Activated CD4-positive, alpha-beta T cell treated with anti-CD3 and anti-CD28 coated beads, Interleukin-10, Interleukin-2, amounts not matched to agents 100 ng/mL and 50 ng/mL, durations not matched to agents 16 hours and 8 hours (primary cell): Measurements from ENCODE around the gene GALT.

ENCODE experiments used
- DNase-seq: peaks from one replicate; pipeline ENCODE4 v3.0.0-alpha.2; 2020

The GALT gene

DNA sequence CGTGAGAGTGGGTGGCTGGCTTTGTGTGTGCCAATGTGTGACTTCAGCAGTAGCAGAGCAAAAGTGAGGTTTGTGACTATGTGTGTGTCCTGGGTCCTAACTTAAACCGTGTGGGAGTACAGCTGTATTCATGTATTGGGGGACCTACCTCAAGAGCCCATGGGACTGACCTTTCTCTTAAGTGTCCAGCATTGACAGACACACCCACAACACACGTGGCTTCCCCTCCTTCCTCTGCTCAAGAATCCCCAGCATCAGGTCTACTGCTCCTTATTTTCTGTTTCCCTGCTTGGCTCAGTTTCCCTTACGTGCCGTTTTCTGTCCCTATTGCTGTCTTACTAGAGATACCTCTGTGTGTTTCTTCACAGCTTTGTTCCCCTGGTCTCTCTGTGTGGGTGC is 6.1 kb downstream of the GALT start:
- DNase-seq = no peak

DNA sequence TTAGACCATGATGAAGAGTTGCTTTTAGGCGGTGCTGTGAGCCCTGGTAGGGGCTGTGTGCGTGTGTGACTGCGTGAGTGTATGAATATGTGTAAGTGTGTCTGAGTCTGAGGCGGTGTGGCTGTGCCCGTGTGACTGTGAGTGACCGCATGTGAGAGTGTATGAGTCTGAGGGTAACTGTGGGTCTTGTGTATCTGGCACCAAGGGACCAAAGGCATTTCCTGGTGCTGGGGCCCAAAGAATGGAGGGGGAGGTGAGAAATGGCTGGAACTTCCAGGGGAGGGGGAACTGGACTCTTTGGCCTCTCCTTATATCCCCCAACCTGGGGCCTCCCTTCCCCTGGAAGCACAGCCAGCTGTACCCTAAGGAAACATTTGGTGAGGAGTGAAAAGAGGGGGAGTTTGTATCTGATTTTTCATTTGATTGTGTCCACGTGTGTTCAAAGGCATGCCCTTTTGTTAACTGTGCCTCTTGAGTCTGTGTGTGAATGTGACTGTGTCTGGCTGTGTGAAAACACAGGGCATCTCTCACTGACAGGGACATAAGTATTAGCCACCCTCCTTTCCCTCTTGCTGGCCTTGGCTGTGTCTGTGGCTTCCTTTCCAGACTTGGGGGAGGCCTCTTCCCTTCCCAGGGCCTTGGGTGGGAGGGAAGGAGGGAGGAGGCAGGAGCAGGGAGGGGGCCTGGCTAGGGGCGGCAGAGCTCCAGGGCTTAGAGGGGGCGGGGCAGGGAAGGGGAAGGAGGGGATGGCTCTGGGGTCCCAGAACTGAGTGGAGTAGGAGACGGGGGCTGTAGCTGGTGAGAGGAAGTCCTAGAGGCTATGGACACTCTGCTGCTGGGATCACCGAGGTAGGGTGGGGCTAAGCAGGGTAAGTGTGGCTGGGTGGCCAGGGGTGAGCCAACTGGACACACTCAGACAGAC is 6.9 kb downstream of the GALT start:
- DNase-seq = no peak

DNA sequence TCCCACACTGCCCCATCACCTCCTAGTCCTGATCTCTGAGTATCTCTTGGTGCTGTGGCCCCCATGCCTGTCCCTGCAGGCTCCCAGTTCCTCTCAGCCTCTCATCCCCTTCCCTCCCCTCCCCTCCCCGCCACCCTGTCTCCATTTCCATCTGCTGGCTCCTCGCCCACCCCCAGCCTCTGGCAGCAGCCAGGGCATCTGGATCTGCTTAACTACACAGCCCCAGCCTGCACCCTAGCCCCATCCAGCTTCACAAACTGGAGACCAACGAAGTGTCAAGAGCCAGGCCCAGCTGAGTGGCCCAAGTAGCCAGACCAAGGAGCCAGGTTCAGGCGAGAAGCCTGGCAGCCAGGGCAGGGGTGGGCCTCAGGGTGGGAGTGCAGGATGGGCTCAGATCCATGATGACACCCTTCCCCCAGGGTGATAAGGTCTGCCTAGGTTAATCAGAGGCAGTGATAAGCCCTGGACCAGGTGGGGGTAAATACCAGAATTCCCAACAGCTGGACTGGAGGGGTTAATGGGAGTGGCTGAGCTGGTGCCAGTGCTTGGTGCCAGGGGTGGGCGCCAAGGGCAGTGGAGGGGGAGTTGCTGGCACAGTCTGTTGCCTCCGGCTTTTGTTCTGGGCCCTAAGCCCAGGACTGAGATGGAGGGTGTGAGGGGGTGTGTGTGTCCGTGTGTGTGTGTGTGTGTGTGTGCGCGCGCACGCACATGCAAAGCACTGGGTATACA is 8.0 kb downstream of the GALT start:
- no peak for DNase-seq

DNA sequence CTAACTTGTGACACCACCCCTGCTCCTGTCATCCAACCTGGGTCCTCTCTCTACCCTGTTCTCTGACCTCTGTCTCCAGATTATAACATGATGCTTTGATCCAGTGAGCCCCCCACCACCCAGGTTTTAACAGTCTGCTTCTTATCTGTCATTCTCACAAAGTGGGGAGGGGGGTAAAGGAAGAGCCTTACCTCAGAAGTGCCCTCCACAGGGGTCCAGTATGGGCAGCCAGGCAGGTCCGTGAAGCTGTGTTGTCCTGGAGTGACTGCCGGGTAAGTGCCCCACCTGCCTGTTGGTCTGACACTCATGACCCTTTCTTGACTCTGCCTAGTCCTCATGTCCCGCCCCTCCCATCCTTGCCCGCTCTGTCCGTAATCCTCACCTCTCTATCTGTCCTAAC is 8.9 kb downstream of the GALT start:
- no peak for DNase-seq

DNA sequence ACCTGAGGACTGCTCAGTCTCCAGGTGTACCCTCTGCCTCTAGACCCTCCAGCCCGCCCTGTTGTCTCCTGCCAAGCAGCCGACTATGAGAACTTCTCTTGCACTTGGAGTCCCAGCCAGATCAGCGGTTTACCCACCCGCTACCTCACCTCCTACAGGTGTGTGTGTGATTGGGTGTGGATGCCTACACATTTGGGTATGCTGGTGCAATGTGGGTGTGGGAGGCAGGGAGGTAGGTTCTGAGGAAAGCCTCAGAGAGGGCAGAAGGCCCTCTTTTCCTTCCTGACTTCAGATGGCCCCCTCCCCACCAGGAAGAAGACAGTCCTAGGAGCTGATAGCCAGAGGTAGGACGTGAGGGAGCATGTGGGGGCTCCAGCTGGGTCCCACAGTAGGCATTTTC is 10.5 kb downstream of the GALT start:
- DNase-seq = no peak

DNA sequence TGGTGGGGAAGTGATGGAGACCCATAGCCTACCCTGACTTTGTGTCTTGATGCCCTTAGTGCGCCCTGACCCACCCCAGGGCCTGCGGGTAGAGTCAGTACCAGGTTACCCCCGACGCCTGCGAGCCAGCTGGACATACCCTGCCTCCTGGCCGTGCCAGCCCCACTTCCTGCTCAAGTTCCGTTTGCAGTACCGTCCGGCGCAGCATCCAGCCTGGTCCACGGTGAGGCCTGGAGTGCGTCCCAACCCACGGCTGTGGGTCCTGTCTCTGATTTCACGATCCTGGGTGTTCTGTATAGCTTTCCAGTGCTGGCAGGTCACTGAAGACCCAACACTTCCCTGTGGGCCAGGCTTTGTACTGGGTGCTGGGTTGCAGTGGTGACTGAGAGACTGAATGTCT is 12.0 kb downstream of the GALT start:
- DNase-seq = no peak

DNA sequence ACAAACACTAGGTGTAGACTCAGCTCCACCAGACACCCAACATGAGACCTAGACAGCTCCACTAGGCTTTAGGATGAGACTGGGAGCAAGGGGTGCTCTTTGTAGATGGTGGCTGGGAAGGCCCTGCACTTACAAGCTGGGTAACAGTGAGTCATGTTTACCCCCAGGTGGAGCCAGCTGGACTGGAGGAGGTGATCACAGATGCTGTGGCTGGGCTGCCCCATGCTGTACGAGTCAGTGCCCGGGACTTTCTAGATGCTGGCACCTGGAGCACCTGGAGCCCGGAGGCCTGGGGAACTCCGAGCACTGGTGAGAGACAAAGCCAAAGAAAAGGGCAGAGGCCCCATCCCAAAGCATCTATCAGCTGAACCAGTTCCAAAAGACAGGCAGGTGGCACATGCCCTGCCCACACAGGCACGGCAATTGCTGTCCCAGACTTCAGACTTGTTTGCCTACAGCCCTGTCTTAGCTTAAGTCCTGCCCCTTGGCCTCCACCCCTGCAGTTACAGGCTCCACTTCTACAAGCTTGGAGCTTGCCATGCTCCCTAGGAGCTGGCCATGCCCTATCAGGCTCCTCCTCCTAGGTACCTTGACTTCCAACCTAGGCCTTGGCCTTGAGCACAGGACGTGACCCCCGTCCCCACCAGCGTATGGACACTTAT is 13.2 kb downstream of the GALT start:
- no peak for DNase-seq

DNA sequence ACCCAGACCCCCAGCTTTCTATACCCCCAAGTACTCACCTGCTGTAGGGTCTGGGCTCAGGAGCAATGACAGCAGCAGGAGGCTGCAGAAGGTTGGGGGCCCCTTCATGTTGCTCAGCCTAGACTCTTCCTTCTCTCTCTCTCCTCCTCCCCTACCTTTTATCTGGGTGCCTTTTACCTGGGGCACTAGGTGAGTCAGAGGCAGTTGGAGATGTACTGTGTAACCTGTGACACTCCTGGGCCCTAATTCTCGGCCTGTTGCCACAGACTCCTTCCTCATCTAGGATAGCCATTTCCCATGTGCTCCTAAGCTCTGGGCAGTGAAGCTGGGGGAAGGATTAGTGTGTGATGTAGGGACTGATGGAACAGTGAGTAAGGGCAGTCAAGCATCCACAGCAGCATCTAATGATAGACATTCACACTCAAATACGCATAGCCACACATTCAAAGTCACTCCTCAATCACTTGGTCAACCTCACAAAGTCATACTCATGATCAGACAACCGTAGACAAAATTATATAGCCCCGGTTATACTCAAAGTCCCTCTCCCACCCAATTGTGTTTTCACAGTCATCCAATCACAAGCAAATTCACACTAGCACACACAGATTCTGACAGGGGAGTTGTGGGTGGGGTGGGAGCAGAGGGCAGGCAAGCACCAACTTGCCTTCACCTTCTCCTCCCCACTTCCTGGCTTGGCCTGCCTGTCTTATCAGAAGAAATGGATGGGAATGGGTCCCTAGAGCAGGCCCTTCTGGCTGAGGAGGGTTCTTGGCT is 16.2 kb downstream of the GALT start, which contains the start of gene CCL27:
TSS of gene CCL27 (minus strand) at position 132 of the 777 bp plus-strand sequence. CDS start at position 108, 24 bp downstream.
- DNase-seq = no peak

DNA sequence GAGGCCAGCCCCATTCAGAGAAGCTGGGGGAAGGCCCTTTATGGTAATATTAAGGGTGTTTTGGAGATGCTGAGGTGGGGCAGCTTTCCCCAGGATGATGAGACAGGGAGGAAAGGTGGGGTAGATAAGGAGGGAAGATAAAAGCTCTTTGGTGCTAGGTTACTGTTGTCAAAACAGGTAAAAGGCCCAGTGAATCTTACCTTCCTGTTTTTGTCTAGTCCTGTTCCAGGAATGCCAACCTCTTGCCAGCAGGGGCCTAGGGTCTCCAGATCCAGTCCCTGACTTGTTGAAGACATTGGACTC is 16.8 kb downstream of the GALT start:
- DNase-seq = no peak

DNA sequence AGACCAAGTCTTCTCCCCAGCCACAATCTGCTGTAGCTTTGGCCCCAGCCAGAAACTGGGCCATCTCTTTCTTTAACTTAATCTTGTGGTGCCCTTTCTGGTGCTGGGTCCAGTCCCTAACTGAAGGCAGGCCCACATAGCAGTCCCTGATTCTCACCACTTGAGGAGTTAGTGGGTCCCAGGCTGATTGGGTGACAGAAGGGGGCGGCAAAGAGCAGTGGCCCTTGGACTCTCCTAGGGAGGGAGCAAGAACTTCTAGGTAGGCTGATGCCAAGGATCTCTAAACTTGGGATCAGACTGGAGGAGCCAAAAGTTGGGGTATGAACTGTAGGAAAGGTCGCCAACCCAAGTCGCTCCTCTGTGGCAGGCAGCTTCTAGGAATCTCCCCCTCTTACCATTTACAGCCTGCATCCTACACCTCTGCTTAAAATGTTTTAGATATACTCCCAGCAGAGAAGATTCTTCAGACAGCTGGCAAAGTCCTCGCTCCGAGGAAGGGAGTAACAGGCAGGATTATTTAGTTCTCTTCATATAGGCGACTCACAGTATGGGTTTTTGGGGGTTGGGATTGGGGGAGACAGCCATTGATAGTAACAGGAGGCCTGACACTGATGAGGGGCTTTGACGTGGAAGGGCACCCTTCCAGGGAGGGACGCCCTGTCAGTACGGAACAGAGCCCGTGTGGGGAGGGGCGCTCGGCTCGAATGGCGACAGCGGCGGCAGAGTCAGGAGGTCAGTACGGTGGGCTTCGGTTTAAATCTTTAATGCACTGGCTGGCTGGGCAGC is 18.0 kb downstream of the GALT start:
- peak; percentile 74 for DNase-seq

DNA sequence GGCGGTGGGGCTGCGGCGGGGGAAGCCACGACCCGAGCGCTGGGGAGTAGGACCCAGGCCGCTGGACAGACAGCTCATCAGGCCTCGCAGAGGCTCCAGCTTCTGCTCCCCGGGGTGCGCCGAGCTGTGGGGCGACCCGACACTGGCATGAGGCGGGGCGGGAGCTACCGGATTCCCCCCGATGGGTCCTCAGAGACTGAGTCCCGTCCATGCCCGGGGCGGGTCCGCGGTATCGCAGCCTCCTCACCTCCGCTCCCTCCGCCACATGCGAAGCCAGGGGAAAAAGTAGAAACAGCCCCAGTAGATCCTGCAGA is 18.5 kb downstream of the GALT start:
- DNase-seq = no peak

DNA sequence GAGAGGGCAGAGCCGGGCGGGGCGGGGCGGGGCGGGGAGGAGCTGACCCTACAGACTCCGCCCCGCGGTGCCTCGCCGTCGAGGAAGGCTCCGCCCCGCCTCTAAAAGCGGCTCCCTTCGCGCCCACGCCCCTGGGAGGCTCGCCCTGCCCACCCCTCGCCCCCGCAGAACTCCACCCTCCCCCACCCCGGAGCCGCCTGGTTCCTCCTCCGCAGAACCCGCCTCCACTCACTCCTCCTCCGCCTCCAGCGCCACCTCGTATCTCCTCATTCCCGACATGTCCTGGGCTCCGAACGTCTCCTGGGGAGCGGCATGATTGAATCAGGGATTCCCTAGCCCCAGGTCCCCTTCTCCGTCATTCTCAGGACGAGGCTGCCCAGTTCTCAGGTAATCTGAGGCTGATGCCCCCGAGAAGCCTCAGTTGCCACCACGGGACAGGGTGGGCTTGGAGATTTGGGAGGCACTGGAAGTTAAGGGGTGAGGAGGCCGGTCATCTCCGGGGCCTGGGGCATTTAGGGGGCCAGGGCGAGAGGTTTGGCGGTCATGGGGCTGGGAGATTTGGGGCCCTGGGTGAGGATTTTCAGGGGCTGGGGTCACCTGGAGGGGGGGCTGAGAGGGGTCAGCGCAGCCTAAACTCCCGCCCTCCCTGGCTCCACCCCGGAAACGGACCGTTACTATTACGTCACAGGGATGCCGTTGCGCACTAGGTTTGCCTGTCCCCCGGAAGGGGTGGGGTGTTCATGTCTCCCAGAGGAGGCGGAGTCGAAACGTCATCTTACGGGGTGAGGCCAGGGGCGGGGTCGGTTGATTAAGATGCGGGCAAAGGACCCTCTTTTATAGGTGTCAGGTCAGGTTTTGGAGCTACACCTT is 19.1 kb downstream of the GALT start:
- peak; percentile 91 for DNase-seq

DNA sequence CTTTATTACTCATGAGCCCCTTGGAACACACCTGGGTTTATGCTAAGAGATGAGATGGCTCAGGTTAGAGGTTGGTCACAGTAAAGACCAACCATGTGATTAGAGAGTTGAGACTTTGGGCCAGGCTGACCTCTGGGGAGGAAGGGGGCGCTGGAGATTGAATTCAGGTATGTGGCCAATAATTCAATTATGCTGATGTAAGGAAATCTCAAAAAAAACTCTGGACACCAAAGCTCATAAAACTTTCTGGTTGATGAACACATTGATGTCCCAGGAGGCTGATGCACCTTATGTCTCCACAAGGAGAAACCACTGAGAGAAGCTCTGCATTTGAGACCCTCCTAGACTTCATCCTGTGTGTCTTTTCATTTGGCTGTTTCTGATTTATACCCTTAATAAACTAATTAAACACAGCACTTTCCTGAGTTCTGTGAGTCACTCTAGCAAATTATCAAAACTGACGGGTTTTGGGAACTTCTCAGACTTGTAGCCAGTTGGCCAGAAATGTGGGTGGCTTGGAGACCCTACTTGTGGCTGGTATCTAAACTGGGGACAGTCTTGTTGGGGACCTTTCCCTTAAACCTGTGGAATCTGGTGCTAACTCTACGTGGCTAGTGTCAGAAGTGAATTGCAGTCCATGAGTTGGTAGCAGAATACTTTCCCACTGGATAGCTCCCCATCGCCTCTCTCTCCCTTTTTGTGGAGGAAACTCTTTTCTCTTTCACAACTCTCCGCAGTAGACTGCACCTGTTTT is 23.5 kb downstream of the GALT start:
- no peak for DNase-seq

DNA sequence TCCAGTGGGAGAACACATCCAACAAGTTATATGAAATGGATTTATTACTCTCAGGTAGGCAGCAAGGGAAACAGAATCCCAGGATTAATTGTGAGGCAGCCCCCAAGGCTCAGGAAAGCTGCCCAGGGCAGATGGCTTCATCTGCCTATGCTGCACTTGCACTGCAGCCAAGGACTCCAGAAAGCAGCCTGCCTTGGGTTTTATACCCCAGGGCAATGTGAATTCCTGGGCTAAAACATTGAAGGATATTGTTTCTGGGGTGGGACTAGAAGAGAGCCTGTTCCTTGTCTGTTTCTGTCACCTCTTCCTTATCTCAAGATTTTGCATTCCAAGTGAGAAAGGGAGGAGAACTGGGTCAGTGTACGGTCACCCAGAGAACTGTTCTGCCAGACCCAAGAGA is 24.8 kb downstream of the GALT start:
- DNase-seq = no peak

DNA sequence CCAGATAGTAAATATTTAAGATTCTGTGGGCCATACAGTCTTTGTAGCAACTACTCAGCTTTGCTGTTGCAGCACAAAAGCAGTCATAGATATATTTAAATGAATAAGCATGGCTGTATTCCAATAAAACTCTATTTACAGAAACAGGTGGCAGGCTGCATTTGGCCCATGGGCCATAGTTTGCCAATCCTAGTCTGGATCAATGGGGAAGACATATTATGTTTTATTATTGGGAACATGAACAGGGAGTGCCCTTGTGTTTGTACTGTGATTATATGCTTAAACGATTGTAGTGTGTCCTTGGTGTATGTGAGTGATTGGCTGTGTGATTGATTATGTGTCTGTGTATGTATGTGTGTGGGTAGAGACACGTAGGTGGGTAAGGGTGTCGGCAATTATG is 28.0 kb downstream of the GALT start:
- no peak for DNase-seq

DNA sequence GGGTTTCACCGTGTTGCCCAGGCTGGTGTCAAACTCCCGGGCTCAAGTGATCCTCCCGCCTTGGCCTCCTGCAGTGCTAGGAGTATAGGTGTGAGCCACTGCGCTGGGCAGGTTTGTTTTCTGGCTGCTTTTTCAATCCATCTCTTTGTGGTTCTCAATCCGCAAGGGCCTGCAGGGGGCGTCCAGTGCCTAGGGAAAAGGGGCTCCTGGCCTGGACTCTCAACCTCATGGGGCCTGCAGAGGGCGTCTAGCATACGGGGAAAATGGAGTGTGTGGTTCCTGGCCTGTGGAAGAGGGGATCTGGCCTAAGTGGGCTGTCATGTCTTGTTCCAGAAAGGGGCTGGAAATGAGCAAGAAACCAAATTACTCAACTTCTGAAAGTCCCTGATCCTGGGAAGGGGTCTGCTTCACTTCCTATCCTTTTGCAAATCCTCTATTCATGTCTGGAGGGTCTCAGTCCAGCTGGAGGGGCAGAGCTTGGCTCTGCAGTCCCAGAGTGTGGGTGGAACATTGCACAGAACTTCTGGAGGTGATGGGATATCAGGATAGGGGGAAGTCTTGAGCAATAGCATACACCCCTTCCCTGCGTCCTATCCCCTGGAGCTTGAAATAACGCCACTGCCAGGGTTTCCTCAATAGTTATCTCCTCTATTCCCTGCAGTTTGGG is 28.7 kb downstream of the GALT start:
- DNase-seq = peak; percentile 66

DNA sequence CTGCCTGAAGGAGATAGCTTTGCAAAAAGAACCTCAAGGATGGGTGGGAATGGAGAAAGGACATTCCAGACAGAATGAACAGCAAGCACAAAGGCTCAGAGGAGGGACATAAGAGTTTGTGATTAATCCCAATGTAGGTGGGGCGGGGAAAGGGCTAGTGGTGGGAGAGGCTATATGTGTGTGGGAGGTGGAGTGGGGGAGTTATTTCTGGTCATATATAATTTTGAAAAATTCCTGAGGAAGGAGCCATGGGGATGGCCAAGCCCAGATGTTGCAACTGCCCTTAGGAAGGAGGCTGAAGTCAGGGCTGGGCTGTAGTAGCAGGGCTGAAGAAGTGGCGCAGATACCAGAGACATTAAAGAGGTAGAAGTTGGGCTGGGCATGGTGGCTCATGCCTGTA is 29.4 kb downstream of the GALT start:
- no peak for DNase-seq

DNA sequence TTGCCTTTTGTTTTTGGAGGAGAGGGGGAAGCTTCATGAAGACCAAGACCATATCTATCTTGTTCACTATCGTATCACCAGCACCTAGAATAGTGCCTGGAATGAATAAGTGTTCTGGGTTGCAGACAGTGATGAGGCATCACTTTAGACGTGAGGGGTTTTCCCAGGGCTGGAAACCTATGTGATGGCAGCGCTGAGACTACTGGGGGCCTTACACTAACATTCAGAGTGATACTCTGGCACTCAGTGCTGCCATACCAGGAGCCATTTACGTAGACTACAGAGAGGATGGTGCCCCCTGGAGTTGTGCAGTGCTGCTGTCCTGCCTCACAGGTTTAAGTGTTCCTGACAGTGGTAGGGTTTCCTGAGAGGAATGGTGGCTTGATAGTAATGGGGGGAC is 37.7 kb downstream of the GALT start:
- DNase-seq = peak; percentile 43

DNA sequence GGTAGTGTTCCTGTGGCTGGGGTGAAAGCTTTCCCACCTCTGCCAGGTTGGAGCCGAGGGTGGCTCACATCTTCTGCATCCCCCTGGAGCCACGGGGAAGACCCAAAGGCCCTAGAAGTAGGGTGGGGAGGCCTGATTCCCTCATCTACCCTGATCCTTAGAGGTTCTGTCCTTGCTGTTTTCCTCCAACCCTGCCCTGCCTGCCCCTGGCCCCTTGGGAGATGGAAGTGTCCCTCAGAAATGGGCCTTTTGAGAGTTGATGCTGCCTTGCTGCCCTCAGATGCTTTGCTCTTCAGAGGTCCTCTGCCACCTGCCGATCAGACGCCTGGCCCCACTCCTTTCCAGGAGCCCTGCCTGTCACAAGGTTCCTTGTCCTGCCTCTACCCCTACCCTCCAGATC is 38.3 kb downstream of the GALT start:
- no peak for DNase-seq

DNA sequence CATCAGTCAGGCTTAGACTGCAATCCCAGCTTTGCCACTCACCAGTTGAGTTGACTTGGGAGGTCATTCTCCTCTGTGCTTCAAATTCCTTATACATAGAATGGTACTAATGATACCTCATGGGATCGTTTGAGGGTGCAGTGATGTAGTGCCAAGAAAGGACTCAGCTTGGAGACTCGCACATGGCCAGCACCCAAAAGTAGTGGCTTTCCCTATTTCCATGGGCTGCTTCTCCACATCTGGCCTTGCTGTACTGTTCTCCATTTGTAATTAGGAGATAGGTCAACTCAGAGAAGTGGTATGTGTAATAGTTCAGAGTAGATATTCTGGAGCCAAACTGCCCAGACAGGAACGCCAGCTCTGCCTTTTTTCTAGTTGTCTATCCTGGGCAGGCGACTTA is 39.1 kb downstream of the GALT start:
- DNase-seq = no peak
